Astrocyte of the spinal cord (primary cell): Measurements from ENCODE around the gene NEK6.

Experiments
- DNase-seq: peaks from one replicate; pipeline ENCODE4 v3.0.0; 2011; ENCODE audit warnings: low read depth, low spot score
- H3K4me3 ChIP-seq: 2 replicates; pipeline ENCODE4 v1.5.1; 2011; ENCODE audit warnings: low read depth, mild to moderate bottlenecking, low read length, moderate library complexity
- in situ Hi-C: cut with HindIII; loops from 2 replicates; pipeline ENCODE4 v1.10.0; 2017; ENCODE audit warnings: low sequenced_read_pairs
- TF ChIP-seq, protein P1 (sequence below): IDR thresholded peaks from 2 replicates; pipeline ENCODE4 v1.5.1; 2012; ENCODE audit warnings: low read depth, mild to moderate bottlenecking, low read length, inconsistent platforms

NEK6 gene

GRCh38 chr9:124368692-124369091 lies 110.9 kb downstream of the NEK6 start:
- no peak for DNase-seq
- in situ Hi-C loops, result no loop called here
- TF ChIP-seq, protein P1, sequence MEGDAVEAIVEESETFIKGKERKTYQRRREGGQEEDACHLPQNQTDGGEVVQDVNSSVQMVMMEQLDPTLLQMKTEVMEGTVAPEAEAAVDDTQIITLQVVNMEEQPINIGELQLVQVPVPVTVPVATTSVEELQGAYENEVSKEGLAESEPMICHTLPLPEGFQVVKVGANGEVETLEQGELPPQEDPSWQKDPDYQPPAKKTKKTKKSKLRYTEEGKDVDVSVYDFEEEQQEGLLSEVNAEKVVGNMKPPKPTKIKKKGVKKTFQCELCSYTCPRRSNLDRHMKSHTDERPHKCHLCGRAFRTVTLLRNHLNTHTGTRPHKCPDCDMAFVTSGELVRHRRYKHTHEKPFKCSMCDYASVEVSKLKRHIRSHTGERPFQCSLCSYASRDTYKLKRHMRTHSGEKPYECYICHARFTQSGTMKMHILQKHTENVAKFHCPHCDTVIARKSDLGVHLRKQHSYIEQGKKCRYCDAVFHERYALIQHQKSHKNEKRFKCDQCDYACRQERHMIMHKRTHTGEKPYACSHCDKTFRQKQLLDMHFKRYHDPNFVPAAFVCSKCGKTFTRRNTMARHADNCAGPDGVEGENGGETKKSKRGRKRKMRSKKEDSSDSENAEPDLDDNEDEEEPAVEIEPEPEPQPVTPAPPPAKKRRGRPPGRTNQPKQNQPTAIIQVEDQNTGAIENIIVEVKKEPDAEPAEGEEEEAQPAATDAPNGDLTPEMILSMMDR, result no peak
- no peak overlapping the region for H3K4me3 ChIP-seq

DNA sequence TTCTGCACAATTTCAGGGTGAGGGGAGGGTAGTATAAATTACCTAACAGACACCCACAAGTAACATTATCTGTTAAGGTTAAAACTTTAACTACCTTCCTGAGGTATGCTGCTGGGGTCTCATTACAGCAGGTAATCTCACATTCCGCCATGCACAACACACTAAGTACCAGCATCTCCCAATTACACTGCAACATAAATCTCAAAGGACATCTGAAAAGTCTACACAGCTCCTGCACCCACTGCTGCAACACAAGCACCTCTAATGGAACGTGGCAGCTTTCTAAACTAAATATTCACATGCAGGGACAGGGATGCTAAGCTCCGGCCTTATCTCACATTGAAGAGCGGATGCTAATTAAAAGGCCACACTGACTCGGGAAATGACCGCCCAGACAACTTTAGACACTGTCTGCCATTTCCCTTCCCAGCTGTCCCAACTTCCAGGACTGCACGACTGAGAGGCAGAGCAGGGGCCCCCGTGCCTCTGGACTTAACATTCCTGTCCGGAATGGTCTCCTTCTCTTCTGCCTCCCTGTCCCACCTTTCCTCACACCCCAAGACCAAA lies 111.6 kb downstream of the NEK6 start:
- no peak overlapping the region for H3K4me3 ChIP-seq
- in situ Hi-C loops, result no loop called here
- TF ChIP-seq, protein P1, result no peak
- DNase-seq, result no peak

- in situ Hi-C loops, result no loop called here
- no peak overlapping the region for H3K4me3 ChIP-seq
- DNase-seq, result peak; percentile 40
- TF ChIP-seq, protein P1, result no peak
Measured at GRCh38 chr9:124370896-124371582, 113.3 kb downstream of the NEK6 start.

DNA sequence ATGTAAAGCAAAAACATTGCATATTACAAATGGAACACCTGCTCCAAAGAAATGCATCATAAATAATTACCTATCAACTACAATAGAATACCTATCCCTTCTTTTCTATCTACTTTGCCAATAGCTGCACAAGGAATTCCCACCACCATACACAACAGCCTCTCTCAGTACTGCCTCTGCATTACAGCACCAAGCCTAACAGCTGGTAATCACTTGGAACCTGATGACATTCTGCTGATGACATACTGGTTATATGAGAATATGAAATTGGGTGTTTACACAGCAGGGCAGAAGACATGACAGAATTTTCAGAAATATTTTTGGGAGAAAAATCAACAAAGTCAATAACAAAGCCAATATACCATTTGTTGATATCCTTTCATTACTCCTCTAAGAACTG lies 114.3 kb downstream of the NEK6 start:
- TF ChIP-seq, protein P1, result no peak
- DNase-seq, result no peak
- no peak overlapping the region for H3K4me3 ChIP-seq
- in situ Hi-C loops, result no loop called here

DNA sequence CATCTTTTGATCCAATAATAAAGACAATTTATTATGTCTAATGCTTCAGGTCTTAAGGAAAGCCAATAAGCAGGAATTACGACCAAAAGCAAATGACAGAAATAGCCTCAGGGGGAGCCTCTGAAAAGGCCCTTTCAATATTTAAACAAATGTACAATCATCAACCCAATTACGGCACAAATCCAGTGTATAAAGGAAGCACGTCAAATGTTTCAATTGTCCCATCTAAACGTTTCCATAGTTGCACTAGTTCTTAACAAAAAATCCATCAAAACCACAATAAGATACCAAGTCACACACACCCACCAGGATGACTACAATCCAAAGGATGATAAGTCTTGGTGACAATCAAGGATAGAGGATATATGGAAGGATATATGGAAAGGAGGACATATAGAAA lies 115.6 kb downstream of the NEK6 start:
- TF ChIP-seq, protein P1, result no peak
- in situ Hi-C loops, result no loop called here

GRCh38 chr9:124373851-124374250 lies 116.1 kb downstream of the NEK6 start:
- no peak overlapping the region for H3K4me3 ChIP-seq
- TF ChIP-seq, protein P1, result no peak
- DNase-seq, result no peak
- in situ Hi-C loops, result no loop called here

More for the DNA sequence above, 115.6 kb downstream of the NEK6 start:
- no peak for DNase-seq
- H3K4me3 ChIP-seq, result no peak overlapping the region
